ENCODE measurements around the gene PGA4. TPM values are rescaled to one million over a fixed set of nuclear protein-coding genes. Genes with fewer than 3 reads are reported as not detected.

The PGA4 gene
- total and polyA plus RNA-seq, 4 donors, result 0.33 to 4.5 (median 1.8) TPM; not detected in 1

DNA sequence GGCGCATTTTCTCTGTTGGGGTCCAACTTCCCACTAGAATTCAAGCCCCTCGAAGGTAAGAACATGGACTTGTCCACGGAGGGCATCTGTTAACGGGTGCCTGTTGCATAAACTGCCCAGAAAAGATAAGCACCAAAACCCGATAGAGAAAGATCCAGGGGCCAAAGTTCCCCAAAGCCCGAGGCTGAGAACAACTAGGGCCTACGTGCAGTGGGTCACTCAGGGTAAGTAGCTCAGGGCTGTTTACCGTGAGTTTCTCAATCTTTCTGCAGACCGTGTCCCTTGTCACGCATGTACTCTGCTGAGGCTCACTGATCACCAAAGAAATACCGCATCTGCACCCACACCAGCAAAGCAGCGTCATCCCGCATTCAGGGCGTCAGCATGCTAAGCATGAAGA is 43.2 kb downstream of the PGA4 start:
- no peak overlapping the region for H3K4me3 ChIP-seq (ENCODE audit: low read depth in 1 of 3, low read length in 3 of 3)
- 44% methylated on average over 14 of the region's 14 CpGs for WGBS
- peak overlapping the region; percentile 68 to 82 for H3K27ac ChIP-seq (ENCODE audit: low read depth in 1 of 2, low read length in 2 of 2)
- H3K36me3 ChIP-seq (ENCODE audit: control insufficient read depth in 4 of 4, insufficient read depth in 3 of 4, low read depth in 1 of 4, low read length in 3 of 4), result no peaks in the 10 kb centered on the region
- peak; percentile 90 to 96 for TF ChIP-seq RXRA (IDR thresholded peaks at IDR 0.05)
- TF ChIP-seq HNF4A (conservative IDR thresholded peaks at IDR 0.05), result peak; percentile 84 to 92
- TF ChIP-seq FOXA2 (IDR thresholded peaks at IDR 0.05), result peak; percentile 82
- TF ChIP-seq FOXA1 (IDR thresholded peaks at IDR 0.05), result peak; percentile 13
- peak in 1 of 2 donors; percentile 35 for TF ChIP-seq GABPA (IDR thresholded peaks at IDR 0.05 in 1 of 2, conservative IDR thresholded peaks at IDR 0.05 in 1 of 2)
- no peak for TF ChIP-seq TAF1 (conservative IDR thresholded peaks at IDR 0.05)
- TF ChIP-seq, protein P1, sequence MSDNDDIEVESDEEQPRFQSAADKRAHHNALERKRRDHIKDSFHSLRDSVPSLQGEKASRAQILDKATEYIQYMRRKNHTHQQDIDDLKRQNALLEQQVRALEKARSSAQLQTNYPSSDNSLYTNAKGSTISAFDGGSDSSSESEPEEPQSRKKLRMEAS (IDR thresholded peaks at IDR 0.05), result peak; percentile 64
- TF ChIP-seq NR2F2 (IDR thresholded peaks at IDR 0.05), result no peak
- peak in 1 of 2 donors; percentile 78 for TF ChIP-seq JUND (IDR thresholded peaks at IDR 0.05)
- peak; percentile 79 for TF ChIP-seq SP1 (IDR thresholded peaks at IDR 0.05)
- TF ChIP-seq, protein P2, sequence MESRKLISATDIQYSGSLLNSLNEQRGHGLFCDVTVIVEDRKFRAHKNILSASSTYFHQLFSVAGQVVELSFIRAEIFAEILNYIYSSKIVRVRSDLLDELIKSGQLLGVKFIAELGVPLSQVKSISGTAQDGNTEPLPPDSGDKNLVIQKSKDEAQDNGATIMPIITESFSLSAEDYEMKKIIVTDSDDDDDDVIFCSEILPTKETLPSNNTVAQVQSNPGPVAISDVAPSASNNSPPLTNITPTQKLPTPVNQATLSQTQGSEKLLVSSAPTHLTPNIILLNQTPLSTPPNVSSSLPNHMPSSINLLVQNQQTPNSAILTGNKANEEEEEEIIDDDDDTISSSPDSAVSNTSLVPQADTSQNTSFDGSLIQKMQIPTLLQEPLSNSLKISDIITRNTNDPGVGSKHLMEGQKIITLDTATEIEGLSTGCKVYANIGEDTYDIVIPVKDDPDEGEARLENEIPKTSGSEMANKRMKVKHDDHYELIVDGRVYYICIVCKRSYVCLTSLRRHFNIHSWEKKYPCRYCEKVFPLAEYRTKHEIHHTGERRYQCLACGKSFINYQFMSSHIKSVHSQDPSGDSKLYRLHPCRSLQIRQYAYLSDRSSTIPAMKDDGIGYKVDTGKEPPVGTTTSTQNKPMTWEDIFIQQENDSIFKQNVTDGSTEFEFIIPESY (IDR thresholded peaks at IDR 0.05), result peak; percentile 63
- TF ChIP-seq, protein P3, sequence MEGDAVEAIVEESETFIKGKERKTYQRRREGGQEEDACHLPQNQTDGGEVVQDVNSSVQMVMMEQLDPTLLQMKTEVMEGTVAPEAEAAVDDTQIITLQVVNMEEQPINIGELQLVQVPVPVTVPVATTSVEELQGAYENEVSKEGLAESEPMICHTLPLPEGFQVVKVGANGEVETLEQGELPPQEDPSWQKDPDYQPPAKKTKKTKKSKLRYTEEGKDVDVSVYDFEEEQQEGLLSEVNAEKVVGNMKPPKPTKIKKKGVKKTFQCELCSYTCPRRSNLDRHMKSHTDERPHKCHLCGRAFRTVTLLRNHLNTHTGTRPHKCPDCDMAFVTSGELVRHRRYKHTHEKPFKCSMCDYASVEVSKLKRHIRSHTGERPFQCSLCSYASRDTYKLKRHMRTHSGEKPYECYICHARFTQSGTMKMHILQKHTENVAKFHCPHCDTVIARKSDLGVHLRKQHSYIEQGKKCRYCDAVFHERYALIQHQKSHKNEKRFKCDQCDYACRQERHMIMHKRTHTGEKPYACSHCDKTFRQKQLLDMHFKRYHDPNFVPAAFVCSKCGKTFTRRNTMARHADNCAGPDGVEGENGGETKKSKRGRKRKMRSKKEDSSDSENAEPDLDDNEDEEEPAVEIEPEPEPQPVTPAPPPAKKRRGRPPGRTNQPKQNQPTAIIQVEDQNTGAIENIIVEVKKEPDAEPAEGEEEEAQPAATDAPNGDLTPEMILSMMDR (IDR thresholded peaks at IDR 0.05; ENCODE audit: low read depth, low read length, missing input control), result no peak
- TF ChIP-seq RAD21 (IDR thresholded peaks at IDR 0.05), result no peak
- TF ChIP-seq EGR1 (IDR thresholded peaks at IDR 0.05; ENCODE audit: low read depth in 2 of 2), result peak in 1 of 2 donors; percentile 41
- TF ChIP-seq, protein P4, sequence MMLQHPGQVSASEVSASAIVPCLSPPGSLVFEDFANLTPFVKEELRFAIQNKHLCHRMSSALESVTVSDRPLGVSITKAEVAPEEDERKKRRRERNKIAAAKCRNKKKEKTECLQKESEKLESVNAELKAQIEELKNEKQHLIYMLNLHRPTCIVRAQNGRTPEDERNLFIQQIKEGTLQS (IDR thresholded peaks at IDR 0.05), result no peak
- TF ChIP-seq, protein P5, sequence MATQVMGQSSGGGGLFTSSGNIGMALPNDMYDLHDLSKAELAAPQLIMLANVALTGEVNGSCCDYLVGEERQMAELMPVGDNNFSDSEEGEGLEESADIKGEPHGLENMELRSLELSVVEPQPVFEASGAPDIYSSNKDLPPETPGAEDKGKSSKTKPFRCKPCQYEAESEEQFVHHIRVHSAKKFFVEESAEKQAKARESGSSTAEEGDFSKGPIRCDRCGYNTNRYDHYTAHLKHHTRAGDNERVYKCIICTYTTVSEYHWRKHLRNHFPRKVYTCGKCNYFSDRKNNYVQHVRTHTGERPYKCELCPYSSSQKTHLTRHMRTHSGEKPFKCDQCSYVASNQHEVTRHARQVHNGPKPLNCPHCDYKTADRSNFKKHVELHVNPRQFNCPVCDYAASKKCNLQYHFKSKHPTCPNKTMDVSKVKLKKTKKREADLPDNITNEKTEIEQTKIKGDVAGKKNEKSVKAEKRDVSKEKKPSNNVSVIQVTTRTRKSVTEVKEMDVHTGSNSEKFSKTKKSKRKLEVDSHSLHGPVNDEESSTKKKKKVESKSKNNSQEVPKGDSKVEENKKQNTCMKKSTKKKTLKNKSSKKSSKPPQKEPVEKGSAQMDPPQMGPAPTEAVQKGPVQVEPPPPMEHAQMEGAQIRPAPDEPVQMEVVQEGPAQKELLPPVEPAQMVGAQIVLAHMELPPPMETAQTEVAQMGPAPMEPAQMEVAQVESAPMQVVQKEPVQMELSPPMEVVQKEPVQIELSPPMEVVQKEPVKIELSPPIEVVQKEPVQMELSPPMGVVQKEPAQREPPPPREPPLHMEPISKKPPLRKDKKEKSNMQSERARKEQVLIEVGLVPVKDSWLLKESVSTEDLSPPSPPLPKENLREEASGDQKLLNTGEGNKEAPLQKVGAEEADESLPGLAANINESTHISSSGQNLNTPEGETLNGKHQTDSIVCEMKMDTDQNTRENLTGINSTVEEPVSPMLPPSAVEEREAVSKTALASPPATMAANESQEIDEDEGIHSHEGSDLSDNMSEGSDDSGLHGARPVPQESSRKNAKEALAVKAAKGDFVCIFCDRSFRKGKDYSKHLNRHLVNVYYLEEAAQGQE (IDR thresholded peaks at IDR 0.05), result peak; percentile 50
- TF ChIP-seq YY1 (IDR thresholded peaks at IDR 0.05), result peak; percentile 28
- TF ChIP-seq HNF4G (IDR thresholded peaks at IDR 0.05), result peak; percentile 50
- peaks cover 5 to 18% (median 12%) of the 10 kb centered on the region in 4 donors for H3K4me1 ChIP-seq (ENCODE audit: control insufficient read depth in 4 of 4, insufficient read depth in 4 of 4, low read length in 3 of 4)
- no peak for DNase-seq (ENCODE audit: low spot score)
- no peaks in the 10 kb centered on the region for H3K27me3 ChIP-seq (ENCODE audit: control insufficient read depth in 4 of 4, insufficient read depth in 4 of 4, low read length in 3 of 4)
- H3K9ac ChIP-seq (ENCODE audit: low read depth in 1 of 2, low read length in 2 of 2), result no peak overlapping the region
- H3K9me3 ChIP-seq (ENCODE audit: control insufficient read depth in 4 of 4, low read length in 3 of 4), result no peaks in the 10 kb centered on the region

All from liver (tissue), 9 donors.